Activated CD8-positive, alpha-beta memory T cell treated with anti-CD3 and anti-CD28 coated beads, Interleukin-2, amount 50 U/mL, for 48 hours (primary cell): ENCODE results near the gene TMEM131.

Experiments
- DNase-seq: peaks from one replicate; pipeline ENCODE4 v3.0.0-alpha.2; 2020

The TMEM131 gene

GRCh38 chr2:98020992-98021713 lies 25.4 kb upstream of the TMEM131 start:
- DNase-seq, result no peak

- DNase-seq, result no peak
Observed at GRCh38 chr2:98020516-98020915, 24.8 kb upstream of the TMEM131 start.

- no peak for DNase-seq
Observed at GRCh38 chr2:98016908-98017670, 21.3 kb upstream of the TMEM131 start.

- no peak for DNase-seq
Observed at GRCh38 chr2:98015671-98016070, 19.9 kb upstream of the TMEM131 start.

GRCh38 chr2:98014379-98014778 lies 18.6 kb upstream of the TMEM131 start:
- no peak for DNase-seq

- DNase-seq, result peak; percentile 61
Observed at GRCh38 chr2:98013407-98014042, 17.8 kb upstream of the TMEM131 start.

- peak; percentile 65 for DNase-seq
Observed at GRCh38 chr2:98012561-98012991, 16.8 kb upstream of the TMEM131 start.

- DNase-seq, result no peak
Observed at GRCh38 chr2:98009887-98010760, 14.4 kb upstream of the TMEM131 start.

- DNase-seq, result no peak
Observed at GRCh38 chr2:98008415-98008814, 12.7 kb upstream of the TMEM131 start.

GRCh38 chr2:98006378-98006777 lies 10.6 kb upstream of the TMEM131 start:
- no peak for DNase-seq

GRCh38 chr2:98004613-98005012 lies 8.9 kb upstream of the TMEM131 start:
- no peak for DNase-seq

- no peak for DNase-seq
Observed at GRCh38 chr2:98004047-98004446, 8.3 kb upstream of the TMEM131 start.

GRCh38 chr2:97999536-97999935 lies 3.8 kb upstream of the TMEM131 start:
- no peak for DNase-seq

- DNase-seq, result no peak
Observed at GRCh38 chr2:97998431-97999005, 2.8 kb upstream of the TMEM131 start.

- no peak for DNase-seq
Observed at GRCh38 chr2:97997784-97998392, 2.1 kb upstream of the TMEM131 start.

- no peak for DNase-seq
Observed at GRCh38 chr2:97996679-97997078, 931 bp upstream of the TMEM131 start.

- peak; percentile 80 for DNase-seq
Observed at GRCh38 chr2:97995026-97995733, 568 bp downstream of the TMEM131 start.

- no peak for DNase-seq
Observed at GRCh38 chr2:97994476-97994875, 1.3 kb downstream of the TMEM131 start.

- DNase-seq, result no peak
Observed at GRCh38 chr2:97993926-97994325, 1.8 kb downstream of the TMEM131 start.

- no peak for DNase-seq
Observed at GRCh38 chr2:97992836-97993825, 2.6 kb downstream of the TMEM131 start.
